Heart left ventricle (tissue), 16 donors: ENCODE data around the gene OTOP2. TPM values are rescaled to one million over a fixed set of nuclear protein-coding genes. Genes with fewer than 3 reads are reported as not detected.

Experiments used
- ATAC-seq, 4 donors: fragments of 200-7000 bp; cut with Tn5 transposase; one replicate each; pipeline ENCODE4 v1.9.1; 2020 to 2022; ENCODE audit warnings: moderate library complexity in 4 of 4, mild to moderate bottlenecking in 3 of 4, moderate number of reproducible peaks in 1 of 4
- DNase-seq, 5 donors: peaks; one replicate each; pipeline ENCODE4 v3.0.0-alpha.2; 2020
- H3K27ac ChIP-seq, 12 donors: fragments of 200-600 bp; sonication (generic) in 4 of 12; one replicate each; pipeline versions ENCODE4 v1.5.0 to v1.8.0; 2016 to 2022; ENCODE audit warnings: mild to moderate bottlenecking in 2 of 12
- H3K27me3 ChIP-seq, 9 donors: fragments of 200-600 bp; sonication (generic) in 2 of 9; one replicate each; pipeline versions ENCODE4 v1.5.1 to v1.8.0; 2016 to 2022; ENCODE audit warnings: mild to moderate bottlenecking in 3 of 9
- H3K36me3 ChIP-seq, 9 donors: fragments of 200-600 bp; sonication (generic) in 2 of 9; one replicate each; pipeline versions ENCODE4 v1.5.0 to v1.8.0; 2018 to 2022; ENCODE audit warnings: mild to moderate bottlenecking in 2 of 9
- H3K4me1 ChIP-seq, 12 donors: fragments of 200-600 bp; sonication (generic) in 4 of 12; one replicate each; pipeline versions ENCODE4 v1.5.0 to v1.8.0; 2016 to 2022; ENCODE audit warnings: mild to moderate bottlenecking in 3 of 12
- H3K4me3 ChIP-seq, 12 donors: fragments of 200-600 bp; sonication (generic) in 4 of 12; one replicate each; pipeline versions ENCODE4 v1.5.0 to v1.8.0; 2017 to 2022; ENCODE audit warnings: mild to moderate bottlenecking in 9 of 12, moderate library complexity in 4 of 12
- H3K9me3 ChIP-seq, 12 donors: fragments of 200-600 bp; sonication (generic) in 4 of 12; one replicate each; pipeline versions ENCODE4 v1.5.0 to v1.8.0; 2016 to 2022; ENCODE audit warnings: mild to moderate bottlenecking in 1 of 12
- CTCF ChIP-seq, 12 donors: fragments of 200-600 bp; sonication (generic) in 4 of 12; IDR thresholded peaks; one replicate each; pipeline versions ENCODE4 v1.5.0 to v1.8.0; 2018 to 2022; ENCODE audit warnings: antibody characterized with exemption in 12 of 12, mild to moderate bottlenecking in 5 of 12
- POLR2A ChIP-seq, 2 donors: fragments of 450-650 bp; IDR thresholded peaks; one replicate each; pipeline ENCODE4 v1.6.1; 2017; ENCODE audit warnings: antibody characterized with exemption in 2 of 2, mild to moderate bottlenecking in 2 of 2, moderate library complexity in 2 of 2
- WGBS, 4 donors: extraction: QIAGEN DNeasy Blood & Tissue Kit in 2 of 4; methylation state at CpG; one replicate each; pipeline versions ENCODE4 v1.1.5 to v1.1.7; 2013 to 2018; 5-methylcytosine and 5-hydroxymethylcytosine counted together
- intact Hi-C, 10 donors: fragments of 100-400 bp; cut with DNase I; formaldehyde crosslinking; loops; one replicate each; pipeline versions ENCODE4 v1.11.1 to v1.14.2; 2022
- polyA plus RNA-seq, 2 donors: library from polyadenylated mRNA; stranded (reverse); fragments of 200-250 nt; gene quantifications; one replicate each; pipeline ENCODE4 v1.2.3, GENCODE V29; 2013
- total RNA-seq, 9 donors: library from RNA; depleted of rRNA in 2 of 9; stranded (reverse); fragments of >200 nt in 2 of 9; fragmentation: NEBNext Ultra II Directional in 3 of 9; extraction: Animal tissue kit (Norgen Biotek cat#: 25700) in 3 of 9; gene quantifications; one replicate each; pipeline versions ENCODE4 v1.1.0 to v1.2.4, GENCODE V29; 2016 to 2023
- donor health status: ischemic (EF 13 %, LVEDD 7.1; RV severe dilation, severe dysfunction).
- donor health status: healthy with polysubstance abuse.
- donor health status: DM: no; HTN: yes; CAD: no.
- donor health status: DM: no; HTN: no; CAD: no.
- donor health status: ischemic (EF 25% LVEDD 6.9; RV normal size, moderate dysfunction).
- donor health status: ischemic (EF 25% LVEDD 5.7; RV mildly dilated, moderate dysfunction).
- donor health status: healthy.
- donor health status: DM: yes; HTN: yes; CAD: no.
- donor health status: ischemic (EF 35%, LVEDD 5.7; RV mildly dilated, moderate dysfunction).
- donor health status: nonischemic (EF 11% LVEDD 7.7; RV severe dilation, severe dysfunction).
- donor health status: DM: yes; HTN: yes; CAD: no.
- donor health status: PGD.
- donor health status: ischemic (EF 29% LVEDD 5.4; RV normal size, mild dysfunction).
- donor health status: nonischemic (EF 23%, LVEDD 6.1; RV moderate dilation, normal function).

The OTOP2 gene
- total and polyA plus RNA-seq, 11 donors: not detected

- Histone ChIP-seq H3K36me3 (no peaks in the 10 kb centered on the region), H3K4me3 (no peak overlapping the region), H3K9me3 (no peaks in the 10 kb centered on the region), H3K4me1 (peaks cover 3 to 19% (median 13%) of the 10 kb centered on the region in 12 donors), H3K27ac (no peak overlapping the region), H3K27me3 (peaks cover 0 to 9% (median 0%) of the 10 kb centered on the region in 9 donors)
- 74 to 84% (median 79%) methylated on average over 11 of the region's 11 CpGs for WGBS, 4 donors
- DNase-seq: no peak
- no peak for TF ChIP-seq POLR2A (IDR thresholded peaks at IDR 0.05)
- TF ChIP-seq CTCF (IDR thresholded peaks at IDR 0.05): no peak
- intact Hi-C loops: no loop called here
- ATAC-seq: no peak
Observed at GRCh38 chr17:74881073-74881472, 43.0 kb upstream of the OTOP2 start.

DNA sequence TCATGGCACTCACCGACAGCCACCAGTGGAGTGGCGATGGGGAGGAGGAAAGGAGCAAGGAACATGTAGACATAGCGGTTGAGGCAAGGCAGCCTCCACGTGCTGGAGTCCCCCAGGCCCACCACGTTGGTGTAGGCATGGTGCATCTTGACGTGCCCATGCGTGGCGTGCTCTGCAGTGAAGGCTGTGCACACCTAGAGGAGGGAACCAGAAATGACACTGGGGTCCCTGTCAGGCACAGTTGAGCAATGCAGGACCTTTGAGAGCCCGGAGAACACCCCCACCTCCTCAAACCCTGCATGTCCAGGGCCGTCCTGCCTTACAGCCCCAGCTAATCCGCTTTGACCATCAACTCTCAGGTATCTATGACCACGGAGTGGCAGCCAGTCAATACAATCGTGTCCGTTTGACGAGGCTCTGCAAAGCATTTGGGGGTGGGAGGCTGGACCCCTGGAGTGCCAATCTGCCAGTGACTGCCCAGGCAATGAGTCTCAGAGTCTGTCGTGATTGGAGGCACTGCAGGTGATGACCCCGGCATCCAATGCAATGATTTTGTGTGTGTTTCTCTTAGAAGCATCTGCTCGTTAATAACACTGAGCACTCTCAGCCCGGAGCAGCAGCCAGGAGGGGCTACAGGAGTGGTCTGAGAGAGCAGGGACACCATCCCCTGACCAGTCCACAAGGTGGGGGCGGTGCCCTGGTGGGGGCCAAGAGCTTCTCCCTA is 41.4 kb upstream of the OTOP2 start:
- Histone ChIP-seq H3K9me3 (no peaks in the 10 kb centered on the region), H3K27me3 (peaks cover 0 to 14% (median 0%) of the 10 kb centered on the region in 9 donors), H3K36me3 (no peaks in the 10 kb centered on the region), H3K4me3 (no peak overlapping the region), H3K4me1 (peaks cover 0 to 10% (median 6%) of the 10 kb centered on the region in 12 donors), H3K27ac (no peak overlapping the region)
- 70 to 73% (median 72%) methylated on average over 18 to 20 of the region's 20 CpGs for WGBS, 4 donors
- intact Hi-C loops: no loop called here
- TF ChIP-seq POLR2A (IDR thresholded peaks at IDR 0.05) (no peak), CTCF (IDR thresholded peaks at IDR 0.05) (no peak)
- DNase-seq: no peak
- ATAC-seq: no peak

DNA sequence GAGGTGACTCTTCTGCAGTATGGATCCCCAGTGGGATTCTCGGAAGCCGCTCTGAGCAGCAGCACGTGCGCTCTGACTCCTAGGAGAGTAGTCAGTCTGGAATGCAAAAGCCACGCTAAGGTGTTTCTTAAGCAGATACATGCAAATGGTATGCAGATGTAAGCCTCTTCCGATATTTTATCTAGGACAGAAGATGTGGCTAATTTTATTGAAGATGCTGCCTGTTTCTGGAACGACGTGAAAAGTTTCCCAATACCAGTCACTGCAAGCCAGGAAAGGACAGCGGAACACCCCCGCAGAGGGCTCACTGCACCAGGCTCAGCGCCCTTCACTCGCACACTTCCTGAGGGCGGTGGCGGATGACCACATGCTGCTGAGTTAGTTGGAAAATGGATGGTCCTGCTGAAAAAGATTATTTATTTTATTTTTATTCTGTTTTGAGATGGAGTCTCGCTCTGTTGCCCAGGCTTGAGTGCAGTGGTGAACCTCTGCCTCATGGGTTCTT is 40.8 kb upstream of the OTOP2 start:
- no peak for ATAC-seq
- WGBS, 4 donors: 59 to 71% (median 67%) methylated on average over 15 of the region's 15 CpGs

More for the DNA sequence above, 40.8 kb upstream of the OTOP2 start:
- no peak for TF ChIP-seq CTCF (IDR thresholded peaks at IDR 0.05)
- no peak for TF ChIP-seq POLR2A (IDR thresholded peaks at IDR 0.05)
- Histone ChIP-seq H3K4me3 (no peak overlapping the region), H3K4me1 (peaks cover 0 to 6% (median under 1%) of the 10 kb centered on the region in 12 donors), H3K27me3 (peaks cover 0 to 16% (median 0%) of the 10 kb centered on the region in 9 donors), H3K27ac (no peak overlapping the region), H3K36me3 (no peaks in the 10 kb centered on the region), H3K9me3 (no peaks in the 10 kb centered on the region)
- peak in 1 of 5 donors; percentile 51 for DNase-seq
- intact Hi-C loops: no loop called here
